Loucy (cell line): Measurements from ENCODE around the gene LSM3.

Experiments used
- H2AFZ ChIP-seq: fragments of 200-600 bp; sonication (generic); 2 replicates; pipeline ENCODE4 v1.6.0; 2016; ENCODE audit warnings: antibody characterized with exemption, mild to moderate bottlenecking, low read length, moderate library complexity
- H3F3A ChIP-seq: fragments of 200-600 bp; 2 replicates; pipeline ENCODE4 v1.6.0; 2016; ENCODE audit warnings: antibody characterized with exemption, low read depth, mild to moderate bottlenecking
- H3K27me3 ChIP-seq: fragments of 200-600 bp; sonication (generic); 2 replicates; pipeline ENCODE4 v1.6.1; 2014; ENCODE audit warnings: low read length, mild to moderate bottlenecking; ENCODE audit not compliant: insufficient read depth, poor library complexity, severe bottlenecking
- H3K36me3 ChIP-seq: fragments of 200-600 bp; sonication (generic); 2 replicates; pipeline ENCODE4 v1.6.1; 2016; ENCODE audit warnings: low read length; ENCODE audit not compliant: insufficient read depth
- H3K4me1 ChIP-seq: fragments of 200-600 bp; sonication (generic); 2 replicates; pipeline ENCODE4 v1.5.1; 2014; ENCODE audit warnings: low read length, mild to moderate bottlenecking; ENCODE audit not compliant: insufficient read depth, poor library complexity, severe bottlenecking
- H3K4me2 ChIP-seq: fragments of 200-600 bp; sonication (generic); 2 replicates; pipeline ENCODE4 v1.6.0; 2014; ENCODE audit warnings: antibody characterized with exemption, low read length, low read depth, mild to moderate bottlenecking; ENCODE audit not compliant: poor library complexity, severe bottlenecking
- H3K4me3 ChIP-seq: fragments of 200-600 bp; sonication (generic); 2 replicates; pipeline ENCODE4 v1.5.1; 2014; ENCODE audit warnings: low read length, mild to moderate bottlenecking, mixed read lengths; ENCODE audit not compliant: poor library complexity, severe bottlenecking
- H3K79me2 ChIP-seq: fragments of 200-600 bp; sonication (generic); 2 replicates; pipeline ENCODE4 v1.6.1; 2014; ENCODE audit warnings: low read length; ENCODE audit not compliant: insufficient read depth
- H3K9ac ChIP-seq: fragments of 200-600 bp; sonication (generic); 2 replicates; pipeline ENCODE4 v1.6.0; 2014; ENCODE audit warnings: mild to moderate bottlenecking, low read depth, low read length, moderate library complexity; ENCODE audit not compliant: poor library complexity, severe bottlenecking
- H3K9me2 ChIP-seq: fragments of 200-600 bp; sonication (generic); replicated peaks from 2 replicates; pipeline ENCODE4 v1.6.1; 2016; ENCODE audit warnings: low read depth, low read length, mixed read lengths
- H3K9me3 ChIP-seq: fragments of 200-600 bp; sonication (generic); 2 replicates; pipeline ENCODE4 v1.6.1; 2014; ENCODE audit warnings: mild to moderate bottlenecking, antibody characterized with exemption, low read length, low read depth; ENCODE audit not compliant: insufficient read depth
- H4K20me1 ChIP-seq: fragments of 200-600 bp; sonication (generic); 2 replicates; pipeline ENCODE4 v1.6.0; 2014; ENCODE audit warnings: antibody characterized with exemption, low read length, mild to moderate bottlenecking; ENCODE audit not compliant: insufficient read depth, poor library complexity, severe bottlenecking
- CTCF ChIP-seq: fragments of 200-600 bp; sonication (generic); conservative IDR thresholded peaks from 2 replicates; pipeline ENCODE4 v1.5.1; 2014; ENCODE audit warnings: mild to moderate bottlenecking, antibody characterized with exemption, low read length
- EZH2phosphoT487 ChIP-seq: fragments of 200-600 bp; IDR thresholded peaks from 2 replicates; pipeline ENCODE4 v1.6.1; 2018; ENCODE audit warnings: antibody characterized with exemption, mild to moderate bottlenecking, moderate library complexity, borderline replicate concordance

Gene LSM3

GRCh38 chr3:14245248-14245639 lies 66.6 kb downstream of the LSM3 start:
- no peak overlapping the region for H3K4me3 ChIP-seq
- no peak overlapping the region for H2AFZ ChIP-seq
- H3K9me2 ChIP-seq = no peaks in the 10 kb centered on the region
- peaks cover 15% of the 10 kb centered on the region for H3K4me1 ChIP-seq
- no peak overlapping the region for H3K9ac ChIP-seq
- no peaks in the 10 kb centered on the region for H3K27me3 ChIP-seq
- H3K79me2 ChIP-seq = no peaks in the 10 kb centered on the region
- no peaks in the 10 kb centered on the region for H4K20me1 ChIP-seq
- no peaks in the 10 kb centered on the region for H3K36me3 ChIP-seq
- H3K9me3 ChIP-seq = no peaks in the 10 kb centered on the region
- TF ChIP-seq CTCF (no peak), EZH2phosphoT487 (no peak)
- no peaks in the 10 kb centered on the region for H3F3A ChIP-seq
- H3K4me2 ChIP-seq = no peak overlapping the region

- Histone ChIP-seq H3K79me2 (no peaks in the 10 kb centered on the region), H3K9me3 (no peaks in the 10 kb centered on the region), H2AFZ (no peak overlapping the region), H3K4me1 (peaks cover 18% of the 10 kb centered on the region), H3F3A (no peaks in the 10 kb centered on the region), H4K20me1 (no peaks in the 10 kb centered on the region), H3K4me3 (no peak overlapping the region), H3K9ac (no peak overlapping the region), H3K27me3 (no peaks in the 10 kb centered on the region), H3K9me2 (no peaks in the 10 kb centered on the region), H3K36me3 (no peaks in the 10 kb centered on the region), H3K4me2 (no peak overlapping the region)
- TF ChIP-seq EZH2phosphoT487 = no peak
- no peak for TF ChIP-seq CTCF
Observed at GRCh38 chr3:14245822-14246221, 67.2 kb downstream of the LSM3 start.

GRCh38 chr3:14246414-14246813 lies 67.8 kb downstream of the LSM3 start:
- no peak overlapping the region for H3K4me3 ChIP-seq
- H3K36me3 ChIP-seq = no peaks in the 10 kb centered on the region
- no peak overlapping the region for H2AFZ ChIP-seq
- no peak for TF ChIP-seq EZH2phosphoT487
- no peak for TF ChIP-seq CTCF
- H3K4me1 ChIP-seq = peaks cover 20% of the 10 kb centered on the region
- H3K9me2 ChIP-seq = no peaks in the 10 kb centered on the region
- no peak overlapping the region for H3K9ac ChIP-seq
- H3K27me3 ChIP-seq = no peaks in the 10 kb centered on the region
- H3K4me2 ChIP-seq = no peak overlapping the region
- no peaks in the 10 kb centered on the region for H3K79me2 ChIP-seq
- no peaks in the 10 kb centered on the region for H4K20me1 ChIP-seq
- no peaks in the 10 kb centered on the region for H3F3A ChIP-seq
- H3K9me3 ChIP-seq = no peaks in the 10 kb centered on the region
